Thyroid gland (tissue), 4 donors: ENCODE measurements around the gene HES1. TPM values are rescaled to one million over a fixed set of nuclear protein-coding genes. Genes with fewer than 3 reads are reported as not detected.

Experiments
- DNase-seq, 2 donors: peaks; one replicate each; pipeline ENCODE4 v3.0.0-alpha.2; 2019
- H3K27ac ChIP-seq, 3 donors: fragments of 200-600 bp; sonication (generic); 1 replicate in 2 of 3; 2 replicates in 1 of 3; pipeline ENCODE4 v1.5.1; 2016 to 2019; ENCODE audit warnings: mild to moderate bottlenecking in 1 of 3, moderate library complexity in 1 of 3
- H3K27me3 ChIP-seq: fragments of 200-600 bp; sonication (generic); one replicate; pipeline ENCODE4 v1.5.1; 2019
- H3K36me3 ChIP-seq, 2 donors: fragments of 200-600 bp; sonication (generic); one replicate each; pipeline ENCODE4 v1.5.1; 2016 to 2019
- H3K4me1 ChIP-seq, 2 donors: fragments of 200-600 bp; sonication (generic); one replicate each; pipeline ENCODE4 v1.5.1; 2017 to 2019
- H3K4me3 ChIP-seq, 3 donors: fragments of 200-600 bp; sonication (generic); replicated peaks in 1 of 3; 1 replicate in 2 of 3; 2 replicates in 1 of 3; pipeline ENCODE4 v1.5.1; 2016; ENCODE audit warnings: mild to moderate bottlenecking in 1 of 3
- H3K9me3 ChIP-seq: fragments of 200-600 bp; sonication (generic); one replicate; pipeline ENCODE4 v1.5.1; 2017
- POLR2A ChIP-seq, 2 donors: fragments of 450-650 bp; IDR thresholded peaks; one replicate each; pipeline ENCODE4 v1.6.1; 2017; ENCODE audit warnings: antibody characterized with exemption in 2 of 2, mild to moderate bottlenecking in 2 of 2, moderate library complexity in 1 of 2
- WGBS, 2 donors: methylation state at CpG; one replicate each; pipeline ENCODE4 v1.1.5; 2017; 5-methylcytosine and 5-hydroxymethylcytosine counted together
- intact Hi-C: fragments of 100-400 bp; cut with DNase I; formaldehyde crosslinking; loops from one replicate; pipeline ENCODE4 v1.15.1; 2023
- total RNA-seq, 4 donors: library from RNA; depleted of rRNA; stranded (reverse); fragments of >200 nt; gene quantifications; one replicate each; pipeline ENCODE4 v1.2.3, GENCODE V29; 2016
- TF ChIP-seq, protein P1 (sequence below), 6 experiments: fragments of 200-600 bp in 3 of 6; fragments of 450-650 bp in 3 of 6; sonication (generic) in 3 of 6; IDR thresholded peaks; one replicate each; pipeline ENCODE4 v1.5.1; 2016 to 2019; ENCODE audit warnings: antibody characterized with exemption in 6 of 6, mild to moderate bottlenecking in 2 of 6, inconsistent platforms in 1 of 6, moderate library complexity in 1 of 6

Gene HES1
- total RNA-seq, 4 donors from 2014 or later: 127 to 193 (median 159) TPM

DNA sequence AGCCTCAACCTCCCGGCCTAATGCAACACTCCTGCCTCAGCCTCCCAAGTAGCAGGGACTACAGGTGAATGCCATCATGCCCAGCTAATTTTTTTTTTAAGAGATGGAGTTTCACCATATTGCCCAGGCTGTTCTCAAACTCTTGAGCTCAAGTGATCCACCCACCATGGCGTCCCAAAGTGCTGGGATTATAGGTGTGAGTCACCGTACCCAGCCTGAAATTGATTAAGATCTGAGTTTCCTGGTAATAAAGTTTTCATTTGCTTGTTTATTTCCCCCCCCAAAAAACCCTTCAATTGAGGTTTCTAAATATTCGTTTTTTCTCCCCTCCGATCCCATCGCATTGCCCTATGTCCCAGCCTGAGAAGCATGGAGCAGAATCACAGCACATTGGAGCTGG lies 39.0 kb downstream of the HES1 start:
- no peaks in the 10 kb centered on the region for H3K36me3 ChIP-seq
- H3K4me3 ChIP-seq: no peak overlapping the region
- no peaks in the 10 kb centered on the region for H3K27me3 ChIP-seq
- no peak for TF ChIP-seq POLR2A (IDR thresholded peaks at IDR 0.05)
- TF ChIP-seq, protein P1, sequence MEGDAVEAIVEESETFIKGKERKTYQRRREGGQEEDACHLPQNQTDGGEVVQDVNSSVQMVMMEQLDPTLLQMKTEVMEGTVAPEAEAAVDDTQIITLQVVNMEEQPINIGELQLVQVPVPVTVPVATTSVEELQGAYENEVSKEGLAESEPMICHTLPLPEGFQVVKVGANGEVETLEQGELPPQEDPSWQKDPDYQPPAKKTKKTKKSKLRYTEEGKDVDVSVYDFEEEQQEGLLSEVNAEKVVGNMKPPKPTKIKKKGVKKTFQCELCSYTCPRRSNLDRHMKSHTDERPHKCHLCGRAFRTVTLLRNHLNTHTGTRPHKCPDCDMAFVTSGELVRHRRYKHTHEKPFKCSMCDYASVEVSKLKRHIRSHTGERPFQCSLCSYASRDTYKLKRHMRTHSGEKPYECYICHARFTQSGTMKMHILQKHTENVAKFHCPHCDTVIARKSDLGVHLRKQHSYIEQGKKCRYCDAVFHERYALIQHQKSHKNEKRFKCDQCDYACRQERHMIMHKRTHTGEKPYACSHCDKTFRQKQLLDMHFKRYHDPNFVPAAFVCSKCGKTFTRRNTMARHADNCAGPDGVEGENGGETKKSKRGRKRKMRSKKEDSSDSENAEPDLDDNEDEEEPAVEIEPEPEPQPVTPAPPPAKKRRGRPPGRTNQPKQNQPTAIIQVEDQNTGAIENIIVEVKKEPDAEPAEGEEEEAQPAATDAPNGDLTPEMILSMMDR (IDR thresholded peaks at IDR 0.05): no peak
- peaks cover 12 to 26% of the 10 kb centered on the region in 2 donors for H3K4me1 ChIP-seq
- H3K27ac ChIP-seq: no peak overlapping the region
- 89 to 94% methylated on average over 6 of the region's 6 CpGs for WGBS, 2 donors
- intact Hi-C loops: no loop called here
- no peaks in the 10 kb centered on the region for H3K9me3 ChIP-seq
- no peak for DNase-seq

- peaks cover 13 to 28% of the 10 kb centered on the region in 2 donors for H3K4me1 ChIP-seq
- H3K27me3 ChIP-seq: no peaks in the 10 kb centered on the region
- no peak for DNase-seq
- no peaks in the 10 kb centered on the region for H3K36me3 ChIP-seq
- no peaks in the 10 kb centered on the region for H3K9me3 ChIP-seq
- no peak overlapping the region for H3K27ac ChIP-seq
- H3K4me3 ChIP-seq: no peak overlapping the region
- intact Hi-C loops: no loop called here
- no peak for TF ChIP-seq POLR2A (IDR thresholded peaks at IDR 0.05)
- TF ChIP-seq, protein P1 (IDR thresholded peaks at IDR 0.05): no peak
- WGBS, 2 donors: 62 to 64% methylated on average over 18 of the region's 18 CpGs
These were observed 40.5 kb downstream of the HES1 start for GRCh38 chr3:194176274-194176991.

DNA sequence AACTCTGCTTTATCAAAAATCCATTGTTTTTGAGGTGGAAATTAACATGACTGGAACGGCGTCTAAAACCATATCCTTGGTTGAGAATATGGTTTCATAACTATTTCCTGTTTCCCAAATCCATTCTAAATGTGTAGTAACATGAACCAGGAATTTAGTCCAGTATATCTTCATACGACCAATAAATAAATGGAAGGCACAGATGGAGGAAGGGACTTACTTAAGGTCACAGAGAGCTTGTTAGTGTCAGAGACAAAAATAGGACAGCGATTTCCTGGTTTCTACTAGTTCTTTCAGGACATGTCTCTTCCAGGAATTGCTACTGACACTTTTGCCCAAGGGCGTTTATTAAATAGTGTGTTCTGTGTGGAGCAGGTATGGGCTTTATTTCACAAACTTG lies 41.2 kb downstream of the HES1 start:
- TF ChIP-seq, protein P1 (IDR thresholded peaks at IDR 0.05): no peak
- no peak for TF ChIP-seq POLR2A (IDR thresholded peaks at IDR 0.05)
- no peaks in the 10 kb centered on the region for H3K9me3 ChIP-seq
- H3K27ac ChIP-seq: no peak overlapping the region
- H3K4me3 ChIP-seq: no peak overlapping the region
- 80 to 85% methylated on average over 5 of the region's 5 CpGs for WGBS, 2 donors
- DNase-seq: no peak
- H3K4me1 ChIP-seq: peaks cover 20 to 33% of the 10 kb centered on the region in 2 donors
- H3K36me3 ChIP-seq: no peaks in the 10 kb centered on the region
- H3K27me3 ChIP-seq: no peaks in the 10 kb centered on the region
- intact Hi-C loops: no loop called here

GRCh38 chr3:194178128-194178527 lies 42.2 kb downstream of the HES1 start:
- WGBS, 2 donors: 83 to 90% methylated on average over 4 of the region's 4 CpGs
- Histone ChIP-seq H3K9me3 (no peaks in the 10 kb centered on the region), H3K27me3 (no peaks in the 10 kb centered on the region), H3K27ac (peak overlapping the region in 1 of 3 donors; percentile 7), H3K4me1 (peaks cover 30 to 42% of the 10 kb centered on the region in 2 donors), H3K36me3 (no peaks in the 10 kb centered on the region), H3K4me3 (no peak overlapping the region)
- TF ChIP-seq, protein P1 (IDR thresholded peaks at IDR 0.05): no peak
- TF ChIP-seq POLR2A (IDR thresholded peaks at IDR 0.05): no peak
- intact Hi-C loops: no loop called here
- no peak for DNase-seq

GRCh38 chr3:194178669-194179068 lies 42.7 kb downstream of the HES1 start:
- H3K36me3 ChIP-seq: no peaks in the 10 kb centered on the region
- H3K4me1 ChIP-seq: peaks cover 34 to 47% of the 10 kb centered on the region in 2 donors
- H3K4me3 ChIP-seq: no peak overlapping the region
- intact Hi-C loops: no loop called here
- peak overlapping the region in 1 of 3 donors; percentile 7 for H3K27ac ChIP-seq
- TF ChIP-seq POLR2A (IDR thresholded peaks at IDR 0.05): no peak
- TF ChIP-seq, protein P1 (IDR thresholded peaks at IDR 0.05): no peak
- no peak for DNase-seq
- 54 to 63% methylated on average over 6 of the region's 6 CpGs for whole genome bisulfite sequencing, 2 donors
- H3K9me3 ChIP-seq: no peaks in the 10 kb centered on the region
- no peaks in the 10 kb centered on the region for H3K27me3 ChIP-seq
